ENCODE data around the gene SLC38A3. TPM values are rescaled to one million over a fixed set of nuclear protein-coding genes. Genes with fewer than 3 reads are reported as not detected.

Gene SLC38A3
- total and polyA plus RNA-seq, 2 donors (not counting 3 experiments of a cell fraction or from before 2014, with no cell fraction given), result 0.60 to 1.1 TPM

DNA sequence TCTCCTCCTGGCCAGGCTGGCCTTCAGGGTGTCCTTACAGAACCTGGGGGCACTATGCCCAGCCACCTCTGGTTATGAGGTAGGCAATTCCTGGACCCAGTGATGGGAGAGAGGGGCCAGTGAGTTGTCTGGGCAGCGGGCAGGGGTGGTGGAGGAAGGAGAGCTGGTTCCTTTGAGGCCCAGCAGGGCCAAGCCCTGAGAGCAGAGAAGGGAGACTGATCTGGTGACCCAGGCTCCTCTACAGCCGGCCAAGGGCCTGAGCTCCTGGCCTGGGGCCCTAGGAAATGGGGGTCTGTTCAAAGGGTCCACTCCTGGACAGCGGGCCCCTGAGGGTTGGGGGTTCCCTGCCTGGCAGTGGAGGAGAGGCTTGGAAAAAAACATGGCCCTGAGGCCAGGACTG lies 7.9 kb downstream of the SLC38A3 start:
- no peak overlapping the region for H3K9ac ChIP-seq (replicated peaks; ENCODE audit: extremely low read depth, insufficient read depth, low read length)
- H3K27me3 ChIP-seq (ENCODE audit: control insufficient read depth in 2 of 2, insufficient read depth in 2 of 2, low read length in 2 of 2), result no peaks in the 10 kb centered on the region
- H3K4me2 ChIP-seq (ENCODE audit: insufficient read depth, low read length), result no peak overlapping the region
- dilution Hi-C loops (cut with MboI; ENCODE audit: extremely low pct_ligation_motif_present, low sequenced_read_pairs), result no loop called here
- no peak for TF ChIP-seq JUN (IDR thresholded peaks at IDR 0.05; ENCODE audit: borderline replicate concordance, insufficient read depth, insufficient read length, low read depth)
- TF ChIP-seq, protein P1, sequence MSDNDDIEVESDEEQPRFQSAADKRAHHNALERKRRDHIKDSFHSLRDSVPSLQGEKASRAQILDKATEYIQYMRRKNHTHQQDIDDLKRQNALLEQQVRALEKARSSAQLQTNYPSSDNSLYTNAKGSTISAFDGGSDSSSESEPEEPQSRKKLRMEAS (IDR thresholded peaks at IDR 0.05; ENCODE audit: insufficient read depth, insufficient read length), result no peak
- no peak for TF ChIP-seq FOS (IDR thresholded peaks at IDR 0.05; ENCODE audit: borderline replicate concordance, insufficient read depth, low read length)
- TF ChIP-seq POLR2A (IDR thresholded peaks at IDR 0.05; ENCODE audit: low read depth, low read length), result no peak
- TF ChIP-seq GATA2 (IDR thresholded peaks at IDR 0.05; ENCODE audit: insufficient read depth, insufficient read length, low read depth, low read length), result no peak
- no peak for TF ChIP-seq POLR2AphosphoS5 (IDR thresholded peaks at IDR 0.05; ENCODE audit: insufficient read depth, low read depth, low read length)
- no peak for TF ChIP-seq CTCF (IDR thresholded peaks at IDR 0.05; ENCODE audit: extremely low read depth in 1 of 2, insufficient read depth in 1 of 2, low read depth in 1 of 2, low read length in 2 of 2)
- TF ChIP-seq MYC (IDR thresholded peaks at IDR 0.05; ENCODE audit: low read depth, low read length), result no peak
- FAIRE-seq (no peak), DNase-seq (ENCODE audit: low read depth, low spot score) (no peak)
- no peaks in the 10 kb centered on the region for H4K20me1 ChIP-seq (replicated peaks; ENCODE audit: control insufficient read depth, extremely low read depth, insufficient read depth, low read length)
- H3K4me3 ChIP-seq (replicated peaks in 1 of 3; ENCODE audit: insufficient read depth in 1 of 3, low read depth in 1 of 3, low read length in 3 of 3), result no peak overlapping the region
- H2AFZ ChIP-seq (ENCODE audit: low read depth, low read length), result no peak overlapping the region
- ChIA-PET CTCF (interaction anchor here (5.9 kb wide), 1 partner anchor 18 kb away, joined by 53 read pairs; no protein-coding TSS in a partner anchor), POLR2A (interaction anchor here (0.6 kb wide), 1 partner anchor 68 kb away, joined by 7 read pairs; no protein-coding TSS in a partner anchor)
- H3K27ac ChIP-seq (ENCODE audit: insufficient read depth, low read depth, low read length), result no peak overlapping the region
- no peaks in the 10 kb centered on the region for H3K4me1 ChIP-seq (ENCODE audit: control insufficient read depth, extremely low read depth, insufficient read depth, low read length)
- intact Hi-C loops (cut with micrococcal nuclease), result no loop called here
- H3K9me3 ChIP-seq (replicated peaks; ENCODE audit: control insufficient read depth, insufficient read depth, low read length), result no peaks in the 10 kb centered on the region
- BruUV-seq (replicated peaks), result no TSS peak
- no peaks in the 10 kb centered on the region for H3K9me1 ChIP-seq (replicated peaks; ENCODE audit: control insufficient read depth, extremely low read depth, insufficient read depth, low read length)
- no peaks in the 10 kb centered on the region for H3K36me3 ChIP-seq (ENCODE audit: control insufficient read depth in 2 of 2, extremely low read depth in 1 of 2, insufficient read depth in 2 of 2, low read length in 2 of 2)
- H3K79me2 ChIP-seq (ENCODE audit: control insufficient read depth, insufficient read depth, low read length), result no peaks in the 10 kb centered on the region
